ENCODE data around the gene MTA2. TPM values are rescaled to one million over a fixed set of nuclear protein-coding genes. Genes with fewer than 3 reads are reported as not detected.
A peak's percentile ranks its signal among the peaks of the same experiment; 100 is the strongest.
"Not testable (repeated sequence)": the region's sequence is repeated elsewhere in the genome, so short reads cannot be mapped to it uniquely, and the experiment has no call there.

MTA2 gene
- total RNA-seq, 1 experiment from 2014 or later, result 193 TPM

DNA sequence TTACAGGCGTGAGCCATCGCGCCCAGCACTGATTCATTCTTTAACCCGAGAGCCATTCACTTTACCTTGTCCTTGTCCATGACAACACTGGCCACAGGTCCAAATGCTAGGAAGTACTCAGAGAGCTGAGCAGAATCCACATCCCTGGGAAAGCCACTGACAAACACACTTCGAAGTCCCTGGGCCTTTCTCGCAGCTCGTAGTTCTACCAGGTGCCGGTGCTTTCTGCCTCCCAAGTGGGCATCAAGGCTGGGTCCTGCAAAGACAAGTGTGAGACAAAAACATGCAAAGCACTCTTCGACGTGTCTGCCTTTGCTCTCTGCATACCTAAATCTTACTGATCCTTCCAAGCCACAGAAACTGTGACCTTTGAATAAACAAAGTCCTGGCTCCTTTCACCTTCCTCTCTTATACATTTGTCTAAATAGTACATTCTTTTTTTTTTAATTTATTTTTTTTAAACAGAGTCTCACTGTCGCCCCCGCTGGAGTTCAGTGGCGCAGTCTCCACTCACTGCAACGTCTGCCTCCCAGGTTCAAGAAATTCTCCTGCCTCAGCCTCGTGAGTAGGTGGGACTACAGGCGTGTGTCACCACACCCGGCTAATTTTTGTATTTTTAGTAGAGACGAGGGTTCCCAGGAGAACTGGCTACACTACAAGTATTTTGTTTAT is 12.6 kb downstream of the MTA2 start:
- TF ChIP-seq EZH2 (IDR thresholded peaks at IDR 0.05; ENCODE audit: low read length, unreplicated experiment), result no peak
- TF ChIP-seq, protein P1, sequence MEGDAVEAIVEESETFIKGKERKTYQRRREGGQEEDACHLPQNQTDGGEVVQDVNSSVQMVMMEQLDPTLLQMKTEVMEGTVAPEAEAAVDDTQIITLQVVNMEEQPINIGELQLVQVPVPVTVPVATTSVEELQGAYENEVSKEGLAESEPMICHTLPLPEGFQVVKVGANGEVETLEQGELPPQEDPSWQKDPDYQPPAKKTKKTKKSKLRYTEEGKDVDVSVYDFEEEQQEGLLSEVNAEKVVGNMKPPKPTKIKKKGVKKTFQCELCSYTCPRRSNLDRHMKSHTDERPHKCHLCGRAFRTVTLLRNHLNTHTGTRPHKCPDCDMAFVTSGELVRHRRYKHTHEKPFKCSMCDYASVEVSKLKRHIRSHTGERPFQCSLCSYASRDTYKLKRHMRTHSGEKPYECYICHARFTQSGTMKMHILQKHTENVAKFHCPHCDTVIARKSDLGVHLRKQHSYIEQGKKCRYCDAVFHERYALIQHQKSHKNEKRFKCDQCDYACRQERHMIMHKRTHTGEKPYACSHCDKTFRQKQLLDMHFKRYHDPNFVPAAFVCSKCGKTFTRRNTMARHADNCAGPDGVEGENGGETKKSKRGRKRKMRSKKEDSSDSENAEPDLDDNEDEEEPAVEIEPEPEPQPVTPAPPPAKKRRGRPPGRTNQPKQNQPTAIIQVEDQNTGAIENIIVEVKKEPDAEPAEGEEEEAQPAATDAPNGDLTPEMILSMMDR (conservative IDR thresholded peaks at IDR 0.05; ENCODE audit: low read depth, low read length), result peak; percentile 59
- no peak overlapping the region for H3K27ac ChIP-seq (ENCODE audit: low read length)
- H3K9me3 ChIP-seq (ENCODE audit: low read length), result no peaks in the 10 kb centered on the region
- CTCF ChIA-PET, result no interaction called here
- no peak overlapping the region for H2AFZ ChIP-seq (ENCODE audit: low read length)
- H3K9me2 ChIP-seq (replicated peaks; ENCODE audit: low read length), result no peaks in the 10 kb centered on the region
- H3K27me3 ChIP-seq (ENCODE audit: low read length), result no peaks in the 10 kb centered on the region
- BruUV-seq (replicated peaks), result no TSS peak
- ATAC-seq, result no peak
- intact Hi-C loops (cut with micrococcal nuclease), result no loop called here
- no peaks in the 10 kb centered on the region for H4K20me1 ChIP-seq (ENCODE audit: low read length)
- peak; percentile 39 for DNase-seq
- H3F3A ChIP-seq (ENCODE audit: low read length, unreplicated experiment), result peaks cover 7% of the 10 kb centered on the region
- peaks cover 35% of the 10 kb centered on the region for H3K79me2 ChIP-seq (ENCODE audit: low read length)
- no peak overlapping the region for H3K4me3 ChIP-seq (ENCODE audit: low read length)
- no peak overlapping the region for H3K9ac ChIP-seq (ENCODE audit: low read length)
- POLR2A ChIA-PET (ENCODE audit: unreplicated experiment), result no interaction called here
- 0 out of 2 replicates have a peak overlapping the region, but pooled peaks have one; percentile 80 for H3K4me2 ChIP-seq (ENCODE audit: low read length)
- peaks cover 21% of the 10 kb centered on the region for H3K36me3 ChIP-seq (ENCODE audit: low read depth, low read length)
- peaks cover 25% of the 10 kb centered on the region for H3K4me1 ChIP-seq (ENCODE audit: insufficient read depth, low read length)

DNA sequence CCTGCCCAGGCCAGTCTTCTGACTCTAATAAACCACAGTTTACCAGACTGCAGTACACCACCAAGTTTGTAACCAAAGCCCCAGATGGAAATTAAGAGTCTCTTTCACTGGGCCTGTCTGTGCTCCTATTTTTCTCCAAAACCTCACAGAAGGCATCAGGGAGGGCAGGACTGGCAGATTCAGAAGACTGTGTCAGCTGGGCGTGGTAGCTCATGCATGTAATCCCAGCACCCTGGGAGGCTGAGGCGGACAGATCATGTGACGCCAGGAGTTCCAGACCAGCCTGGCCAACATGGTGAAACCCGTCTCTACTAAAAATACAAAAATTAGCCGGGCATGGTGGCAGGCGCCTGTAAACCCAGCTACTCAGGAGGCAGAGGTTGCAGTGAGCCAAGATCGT is 16.3 kb downstream of the MTA2 start:
- DNase-seq; H2AFZ ChIP-seq (ENCODE audit: low read length); H3K4me3 ChIP-seq (ENCODE audit: low read length); POLR2A ChIA-PET (ENCODE audit: unreplicated experiment); H3F3A ChIP-seq (ENCODE audit: low read length, unreplicated experiment); intact Hi-C loops (cut with micrococcal nuclease); H4K20me1 ChIP-seq (ENCODE audit: low read length); H3K27ac ChIP-seq (ENCODE audit: low read length); H3K9me3 ChIP-seq (ENCODE audit: low read length); CTCF ChIA-PET; H3K9me2 ChIP-seq (replicated peaks; ENCODE audit: low read length); BruUV-seq (replicated peaks); ATAC-seq; H3K27me3 ChIP-seq (ENCODE audit: low read length); H3K4me2 ChIP-seq (ENCODE audit: low read length); H3K9ac ChIP-seq (ENCODE audit: low read length): not testable (repeated sequence)
- H3K4me1 ChIP-seq (ENCODE audit: insufficient read depth, low read length), result peaks cover 12% of the 10 kb centered on the region
- H3K36me3 ChIP-seq (ENCODE audit: low read depth, low read length), result peaks cover 21% of the 10 kb centered on the region
- peaks cover 33% of the 10 kb centered on the region for H3K79me2 ChIP-seq (ENCODE audit: low read length)

DNA sequence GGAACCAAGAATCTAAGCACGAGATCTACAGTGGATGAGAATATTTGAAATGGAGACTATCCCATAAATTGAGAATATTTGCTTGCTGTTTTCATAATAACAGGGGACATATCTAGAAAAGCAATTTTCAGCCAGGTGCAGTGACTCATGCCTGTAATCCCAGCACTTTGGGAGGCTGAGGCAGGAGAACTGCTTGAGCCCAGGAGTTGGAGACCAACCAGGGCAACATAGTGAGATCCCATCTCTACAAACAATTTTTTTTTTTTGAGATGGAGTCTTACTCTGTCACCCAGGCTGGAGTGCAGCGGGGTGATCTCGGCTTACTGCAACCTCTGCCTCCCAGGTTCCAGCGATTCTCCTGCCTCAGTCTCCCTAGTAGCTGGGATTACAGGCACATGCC is 19.9 kb downstream of the MTA2 start:
- H3F3A ChIP-seq (ENCODE audit: low read length, unreplicated experiment); H2AFZ ChIP-seq (ENCODE audit: low read length); POLR2A ChIA-PET (ENCODE audit: unreplicated experiment); ATAC-seq; H3K9ac ChIP-seq (ENCODE audit: low read length); intact Hi-C loops (cut with micrococcal nuclease); H3K27me3 ChIP-seq (ENCODE audit: low read length); H3K4me2 ChIP-seq (ENCODE audit: low read length); H4K20me1 ChIP-seq (ENCODE audit: low read length); H3K27ac ChIP-seq (ENCODE audit: low read length); CTCF ChIA-PET; H3K9me2 ChIP-seq (replicated peaks; ENCODE audit: low read length); H3K9me3 ChIP-seq (ENCODE audit: low read length); BruUV-seq (replicated peaks); DNase-seq; H3K4me3 ChIP-seq (ENCODE audit: low read length); H3K4me1 ChIP-seq (ENCODE audit: insufficient read depth, low read length): not testable (repeated sequence)
- peaks cover 25% of the 10 kb centered on the region for H3K36me3 ChIP-seq (ENCODE audit: low read depth, low read length)
- peaks cover 16% of the 10 kb centered on the region; the same call in 1 of the 2 replicates for H3K79me2 ChIP-seq (ENCODE audit: low read length)

Measured in PC-3 (cell line).